ENCODE measurements around the gene PHIP. TPM values are rescaled to one million over a fixed set of nuclear protein-coding genes. Genes with fewer than 3 reads are reported as not detected.

PHIP gene
- total RNA-seq, 6 experiments from 2014 or later, result 15.7 to 18.7 (median 17.6) TPM

- no peak for DNase-seq
- no peak overlapping the region for H3K27ac Mint-ChIP-seq
- H3K9me3 Mint-ChIP-seq, result no peaks in the 10 kb centered on the region
- no peaks in the 10 kb centered on the region for H3K27me3 Mint-ChIP-seq (ENCODE audit: insufficient read depth)
- H3K4me3 Mint-ChIP-seq, result no peak overlapping the region
- peaks cover 10% of the 10 kb centered on the region for H3K36me3 Mint-ChIP-seq (ENCODE audit: low read depth)
- no peak for TF ChIP-seq CTCF (IDR thresholded peaks at IDR 0.05)
- peaks cover 13% of the 10 kb centered on the region for H3K4me1 Mint-ChIP-seq (ENCODE audit: low read depth)
These were observed 15.3 kb downstream of the PHIP start for GRCh38 chr6:79062708-79063107.

GRCh38 chr6:79057746-79058145, 20.3 kb downstream of the PHIP start:
- no peak for TF ChIP-seq CTCF (IDR thresholded peaks at IDR 0.05)
- Mint-ChIP-seq H3K9me3 (no peaks in the 10 kb centered on the region), H3K36me3 (ENCODE audit: low read depth) (peaks cover 22% of the 10 kb centered on the region), H3K27ac (no peak overlapping the region), H3K27me3 (ENCODE audit: insufficient read depth) (no peaks in the 10 kb centered on the region), H3K4me3 (no peak overlapping the region), H3K4me1 (ENCODE audit: low read depth) (no peaks in the 10 kb centered on the region; the same call in 1 of the 2 replicates)
- DNase-seq, result no peak

- no peak overlapping the region for H3K27ac Mint-ChIP-seq
- peaks cover 33% of the 10 kb centered on the region for H3K36me3 Mint-ChIP-seq (ENCODE audit: low read depth)
- no peak overlapping the region for H3K4me3 Mint-ChIP-seq
- TF ChIP-seq CTCF (IDR thresholded peaks at IDR 0.05), result no peak
- H3K9me3 Mint-ChIP-seq, result no peaks in the 10 kb centered on the region
- no peak for DNase-seq
- H3K4me1 Mint-ChIP-seq (ENCODE audit: low read depth), result no peaks in the 10 kb centered on the region; the same call in 1 of the 2 replicates
- H3K27me3 Mint-ChIP-seq (ENCODE audit: insufficient read depth), result no peaks in the 10 kb centered on the region
These were observed 21.8 kb downstream of the PHIP start for GRCh38 chr6:79056226-79056625.

- no peaks in the 10 kb centered on the region for H3K9me3 Mint-ChIP-seq
- H3K36me3 Mint-ChIP-seq (ENCODE audit: low read depth), result peaks cover 19% of the 10 kb centered on the region
- H3K4me1 Mint-ChIP-seq (ENCODE audit: low read depth), result no peaks in the 10 kb centered on the region
- peak; percentile 74 for TF ChIP-seq CTCF (IDR thresholded peaks at IDR 0.05)
- no peak overlapping the region for H3K27ac Mint-ChIP-seq
- H3K4me3 Mint-ChIP-seq, result no peak overlapping the region
- DNase-seq, result peak; percentile 45
- H3K27me3 Mint-ChIP-seq (ENCODE audit: insufficient read depth), result no peaks in the 10 kb centered on the region
These were observed 29.4 kb downstream of the PHIP start for GRCh38 chr6:79048611-79049010.

GRCh38 chr6:79047072-79047471, 31.0 kb downstream of the PHIP start:
- Mint-ChIP-seq H3K36me3 (ENCODE audit: low read depth) (peaks cover 13% of the 10 kb centered on the region), H3K27ac (no peak overlapping the region), H3K27me3 (ENCODE audit: insufficient read depth) (no peaks in the 10 kb centered on the region), H3K4me1 (ENCODE audit: low read depth) (no peaks in the 10 kb centered on the region), H3K9me3 (no peaks in the 10 kb centered on the region), H3K4me3 (no peak overlapping the region)
- no peak for DNase-seq
- TF ChIP-seq CTCF (IDR thresholded peaks at IDR 0.05), result no peak

- DNase-seq, result no peak
- Mint-ChIP-seq H3K36me3 (ENCODE audit: low read depth) (peaks cover 12% of the 10 kb centered on the region; the same call in 1 of the 2 replicates), H3K4me1 (ENCODE audit: low read depth) (no peaks in the 10 kb centered on the region), H3K4me3 (no peak overlapping the region), H3K27ac (no peak overlapping the region), H3K27me3 (ENCODE audit: insufficient read depth) (no peaks in the 10 kb centered on the region), H3K9me3 (no peaks in the 10 kb centered on the region)
- no peak for TF ChIP-seq CTCF (IDR thresholded peaks at IDR 0.05)
These were observed 32.1 kb downstream of the PHIP start for GRCh38 chr6:79045966-79046365.

Data from HFFc6 (cell line).